ENCODE data around the gene CRYGD. TPM values are rescaled to one million over a fixed set of nuclear protein-coding genes. Genes with fewer than 3 reads are reported as not detected.

Gene CRYGD
- polyA plus RNA-seq, 2 of the 4 experiments (the other 2 are of a cell fraction) = not detected

- no peak for FAIRE-seq
- POLR2A ChIA-PET = no interaction called here
- no peak overlapping the region for H3K27ac ChIP-seq
- DNase-seq (ENCODE audit: low read depth in 1 of 2, low spot score in 1 of 2) = no peak
- H3K4me3 ChIP-seq = no peak overlapping the region
- no peak overlapping the region for H3K4me2 ChIP-seq
- TF ChIP-seq RNF2 (IDR thresholded peaks at IDR 0.05; ENCODE audit: borderline replicate concordance, low read depth) (no peak), HOXB5 (CRISPR knock-in tag; IDR thresholded peaks at IDR 0.05) (no peak), RARB (CRISPR knock-in tag; IDR thresholded peaks at IDR 0.05) (no peak), RCOR1 (IDR thresholded peaks at IDR 0.05; ENCODE audit: low read depth, low read length) (no peak), CHD4 (IDR thresholded peaks at IDR 0.05; ENCODE audit: borderline replicate concordance) (no peak), MYC (IDR thresholded peaks at IDR 0.05; ENCODE audit: borderline replicate concordance, low read length) (no peak), POLR2AphosphoS2 (conservative IDR thresholded peaks at IDR 0.05; ENCODE audit: low read length) (no peak), ESRRA (IDR thresholded peaks at IDR 0.05; ENCODE audit: borderline replicate concordance, low read length) (no peak), PBX3 (IDR thresholded peaks at IDR 0.05) (no peak), KDM5A (IDR thresholded peaks at IDR 0.05) (no peak), CHD2 (IDR thresholded peaks at IDR 0.05; ENCODE audit: low read length, partially characterized antibody) (no peak)
- TF ChIP-seq, protein P1, sequence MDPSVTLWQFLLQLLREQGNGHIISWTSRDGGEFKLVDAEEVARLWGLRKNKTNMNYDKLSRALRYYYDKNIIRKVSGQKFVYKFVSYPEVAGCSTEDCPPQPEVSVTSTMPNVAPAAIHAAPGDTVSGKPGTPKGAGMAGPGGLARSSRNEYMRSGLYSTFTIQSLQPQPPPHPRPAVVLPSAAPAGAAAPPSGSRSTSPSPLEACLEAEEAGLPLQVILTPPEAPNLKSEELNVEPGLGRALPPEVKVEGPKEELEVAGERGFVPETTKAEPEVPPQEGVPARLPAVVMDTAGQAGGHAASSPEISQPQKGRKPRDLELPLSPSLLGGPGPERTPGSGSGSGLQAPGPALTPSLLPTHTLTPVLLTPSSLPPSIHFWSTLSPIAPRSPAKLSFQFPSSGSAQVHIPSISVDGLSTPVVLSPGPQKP (IDR thresholded peaks at IDR 0.05; ENCODE audit: low read depth, low read length) = no peak
- TF ChIP-seq, protein P2, sequence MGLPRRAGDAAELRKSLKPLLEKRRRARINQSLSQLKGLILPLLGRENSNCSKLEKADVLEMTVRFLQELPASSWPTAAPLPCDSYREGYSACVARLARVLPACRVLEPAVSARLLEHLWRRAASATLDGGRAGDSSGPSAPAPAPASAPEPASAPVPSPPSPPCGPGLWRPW (IDR thresholded peaks at IDR 0.05) = no peak
- TF ChIP-seq, protein P3, sequence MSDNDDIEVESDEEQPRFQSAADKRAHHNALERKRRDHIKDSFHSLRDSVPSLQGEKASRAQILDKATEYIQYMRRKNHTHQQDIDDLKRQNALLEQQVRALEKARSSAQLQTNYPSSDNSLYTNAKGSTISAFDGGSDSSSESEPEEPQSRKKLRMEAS (IDR thresholded peaks at IDR 0.05) = no peak
- ATAC-seq = no peak
- no peaks in the 10 kb centered on the region for H3K4me1 ChIP-seq
- 18% methylated on average over 2 of the region's 2 CpGs for WGBS (ENCODE audit: missing lambda C conversion rate)
- CTCF ChIA-PET = interaction anchor here (1.5 to 2.0 kb wide), 3 partner anchors 13 to 55 kb away, joined by 4 to 8 read pairs (median 4); no protein-coding TSS in a partner anchor
- 0 out of 3 replicates have a peak, but pooled peaks cover 2% of the 10 kb centered on the region for H3K9me3 ChIP-seq
These were observed 32.1 kb upstream of the CRYGD start for GRCh38 chr2:208156439-208156838.

DNA sequence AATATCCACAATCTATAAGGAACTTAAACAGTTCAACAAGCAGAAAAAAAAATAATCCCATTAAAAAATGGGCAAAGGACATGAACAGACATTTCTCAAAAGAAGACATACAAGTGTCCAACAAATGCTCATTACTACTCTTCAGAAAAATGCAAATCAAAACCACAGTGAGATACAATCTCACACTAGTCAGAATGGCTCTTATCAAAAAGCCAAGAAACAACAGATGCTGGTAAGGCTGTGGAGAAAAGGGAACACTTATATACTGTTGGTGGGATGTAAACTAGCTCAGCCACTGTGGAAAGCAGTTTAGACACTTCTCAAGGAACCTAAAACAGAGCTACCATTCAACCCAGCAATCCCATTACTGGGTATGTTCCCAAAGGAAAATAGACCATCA, 28.8 kb upstream of the CRYGD start:
- ChIA-PET CTCF (interaction anchor here (1.1 kb wide), 1 partner anchor 22 kb away, joined by 3 read pairs; no protein-coding TSS in a partner anchor), POLR2A (no interaction called here)
- ATAC-seq (no peak), FAIRE-seq (no peak), DNase-seq (ENCODE audit: low read depth in 1 of 2, low spot score in 1 of 2) (no peak)
- H3K4me1 ChIP-seq = no peaks in the 10 kb centered on the region
- H3K27ac ChIP-seq = no peak overlapping the region
- H3K4me3 ChIP-seq = no peak overlapping the region
- H3K4me2 ChIP-seq = no peak overlapping the region
- TF ChIP-seq RFX5 (IDR thresholded peaks at IDR 0.05) = no peak
- TF ChIP-seq RCOR1 (IDR thresholded peaks at IDR 0.05; ENCODE audit: low read depth, low read length) = no peak
- TF ChIP-seq HDAC2 (IDR thresholded peaks at IDR 0.05) = no peak
- TF ChIP-seq, protein P1 (IDR thresholded peaks at IDR 0.05; ENCODE audit: low read depth, low read length) = no peak
- no peak for TF ChIP-seq JUNB (IDR thresholded peaks at IDR 0.05)
- 0 out of 3 replicates have a peak, but pooled peaks cover 5% of the 10 kb centered on the region for H3K9me3 ChIP-seq

- Histone ChIP-seq H3K4me2 (no peak overlapping the region), H3K9me3 (0 out of 3 replicates have a peak, but pooled peaks cover 5% of the 10 kb centered on the region), H3K27ac (no peak overlapping the region), H3K4me1 (no peaks in the 10 kb centered on the region), H3K4me3 (no peak overlapping the region)
- ChIA-PET POLR2A (no interaction called here), CTCF (no interaction called here)
- TF ChIP-seq HOXB13 (CRISPR knock-in tag; IDR thresholded peaks at IDR 0.05; ENCODE audit: low read depth) (no peak), HMGXB4 (CRISPR knock-in tag; IDR thresholded peaks at IDR 0.05; ENCODE audit: borderline replicate concordance) (no peak), NR3C1 (IDR thresholded peaks at IDR 0.05) (no peak), SREBF2 (IDR thresholded peaks at IDR 0.05) (no peak), KDM1A (IDR thresholded peaks at IDR 0.05; ENCODE audit: low read depth) (no peak), ZNF302 (CRISPR knock-in tag; IDR thresholded peaks at IDR 0.05) (no peak), FOSL2 (IDR thresholded peaks at IDR 0.05) (no peak), FOSL2 (CRISPR knock-in tag; IDR thresholded peaks at IDR 0.05) (no peak), ZC3H11A (IDR thresholded peaks at IDR 0.05) (no peak), TFCP2L1 (CRISPR knock-in tag; IDR thresholded peaks at IDR 0.05) (no peak)
- TF ChIP-seq, protein P4, sequence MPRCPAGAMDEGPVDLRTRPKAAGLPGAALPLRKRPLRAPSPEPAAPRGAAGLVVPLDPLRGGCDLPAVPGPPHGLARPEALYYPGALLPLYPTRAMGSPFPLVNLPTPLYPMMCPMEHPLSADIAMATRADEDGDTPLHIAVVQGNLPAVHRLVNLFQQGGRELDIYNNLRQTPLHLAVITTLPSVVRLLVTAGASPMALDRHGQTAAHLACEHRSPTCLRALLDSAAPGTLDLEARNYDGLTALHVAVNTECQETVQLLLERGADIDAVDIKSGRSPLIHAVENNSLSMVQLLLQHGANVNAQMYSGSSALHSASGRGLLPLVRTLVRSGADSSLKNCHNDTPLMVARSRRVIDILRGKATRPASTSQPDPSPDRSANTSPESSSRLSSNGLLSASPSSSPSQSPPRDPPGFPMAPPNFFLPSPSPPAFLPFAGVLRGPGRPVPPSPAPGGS (IDR thresholded peaks at IDR 0.05) = no peak
- DNase-seq (ENCODE audit: low read depth in 1 of 2, low spot score in 1 of 2) (no peak), ATAC-seq (no peak), FAIRE-seq (no peak)
- WGBS (ENCODE audit: missing lambda C conversion rate) = 64% methylated on average over 1 of the region's 1 CpG
These were observed 26.6 kb upstream of the CRYGD start for GRCh38 chr2:208150956-208151355.

Data from A549 (cell line).